GM12872 (cell line): Measurements from ENCODE around the gene KCNA1.

Experiments
- TF ChIP-seq, protein P1 (sequence below): IDR thresholded peaks from 3 replicates; pipeline ENCODE4 v1.5.1; 2011; ENCODE audit warnings: low read depth, mild to moderate bottlenecking, low read length, moderate library complexity; ENCODE audit not compliant: insufficient read depth

KCNA1 gene

DNA sequence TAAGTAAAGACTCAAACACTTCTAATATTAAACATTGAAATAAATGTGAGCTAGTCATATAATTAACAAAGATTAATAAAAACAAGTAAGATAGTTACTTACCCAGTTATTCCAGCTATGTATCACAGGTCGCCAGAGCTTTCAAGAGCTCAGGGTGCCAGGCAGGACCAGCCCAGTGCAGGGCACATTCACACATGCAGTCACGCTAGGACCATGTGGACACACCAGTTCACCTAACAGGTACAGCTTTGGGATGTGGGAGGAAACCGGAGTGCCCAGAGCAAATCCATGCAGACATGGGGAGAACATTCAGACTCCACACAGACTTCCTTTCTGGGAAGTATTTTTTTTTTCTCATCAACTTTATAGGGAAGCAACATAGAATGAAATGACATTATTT lies 39.3 kb upstream of the KCNA1 start:
- TF ChIP-seq, protein P1, sequence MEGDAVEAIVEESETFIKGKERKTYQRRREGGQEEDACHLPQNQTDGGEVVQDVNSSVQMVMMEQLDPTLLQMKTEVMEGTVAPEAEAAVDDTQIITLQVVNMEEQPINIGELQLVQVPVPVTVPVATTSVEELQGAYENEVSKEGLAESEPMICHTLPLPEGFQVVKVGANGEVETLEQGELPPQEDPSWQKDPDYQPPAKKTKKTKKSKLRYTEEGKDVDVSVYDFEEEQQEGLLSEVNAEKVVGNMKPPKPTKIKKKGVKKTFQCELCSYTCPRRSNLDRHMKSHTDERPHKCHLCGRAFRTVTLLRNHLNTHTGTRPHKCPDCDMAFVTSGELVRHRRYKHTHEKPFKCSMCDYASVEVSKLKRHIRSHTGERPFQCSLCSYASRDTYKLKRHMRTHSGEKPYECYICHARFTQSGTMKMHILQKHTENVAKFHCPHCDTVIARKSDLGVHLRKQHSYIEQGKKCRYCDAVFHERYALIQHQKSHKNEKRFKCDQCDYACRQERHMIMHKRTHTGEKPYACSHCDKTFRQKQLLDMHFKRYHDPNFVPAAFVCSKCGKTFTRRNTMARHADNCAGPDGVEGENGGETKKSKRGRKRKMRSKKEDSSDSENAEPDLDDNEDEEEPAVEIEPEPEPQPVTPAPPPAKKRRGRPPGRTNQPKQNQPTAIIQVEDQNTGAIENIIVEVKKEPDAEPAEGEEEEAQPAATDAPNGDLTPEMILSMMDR = no peak

DNA sequence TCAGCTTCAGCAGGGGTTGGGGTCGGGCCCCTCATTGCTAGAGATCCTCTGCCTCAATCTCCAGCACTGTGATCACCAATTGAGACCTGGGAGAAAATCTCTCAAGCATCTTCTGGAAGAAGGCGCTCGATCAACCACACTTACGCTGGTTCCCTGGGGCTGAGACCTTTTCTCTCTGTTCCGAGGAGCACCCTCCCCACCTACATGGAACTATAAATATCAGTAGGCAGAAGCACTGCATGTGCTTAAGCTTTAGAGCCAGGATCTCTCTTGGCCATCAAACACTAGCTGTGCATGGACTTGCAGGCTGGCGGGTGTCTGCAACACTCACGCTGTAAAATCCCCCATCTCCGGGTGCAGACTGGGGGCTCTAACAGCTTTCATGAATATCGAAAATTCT lies 38.2 kb upstream of the KCNA1 start:
- TF ChIP-seq, protein P1 = no peak

DNA sequence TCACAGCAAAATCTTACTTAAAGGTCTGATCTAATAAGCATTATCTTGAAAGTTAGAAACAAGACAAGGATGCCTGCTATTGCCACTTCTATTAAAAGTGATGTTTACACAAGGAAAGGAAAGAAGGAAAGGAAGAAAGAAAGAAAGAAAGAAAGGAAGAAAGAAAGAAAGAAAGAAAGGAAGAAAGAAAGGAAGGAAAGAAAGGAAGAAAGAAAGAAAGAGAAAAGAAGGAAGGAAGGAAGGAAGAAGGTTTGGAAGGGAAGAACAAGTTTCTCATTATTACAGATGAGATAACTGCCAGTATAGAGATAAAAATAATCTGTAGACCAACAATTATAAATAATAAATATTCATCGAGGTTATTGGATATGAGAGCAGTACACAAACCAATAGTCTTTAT lies 35.8 kb upstream of the KCNA1 start:
- TF ChIP-seq, protein P1 = no peak

DNA sequence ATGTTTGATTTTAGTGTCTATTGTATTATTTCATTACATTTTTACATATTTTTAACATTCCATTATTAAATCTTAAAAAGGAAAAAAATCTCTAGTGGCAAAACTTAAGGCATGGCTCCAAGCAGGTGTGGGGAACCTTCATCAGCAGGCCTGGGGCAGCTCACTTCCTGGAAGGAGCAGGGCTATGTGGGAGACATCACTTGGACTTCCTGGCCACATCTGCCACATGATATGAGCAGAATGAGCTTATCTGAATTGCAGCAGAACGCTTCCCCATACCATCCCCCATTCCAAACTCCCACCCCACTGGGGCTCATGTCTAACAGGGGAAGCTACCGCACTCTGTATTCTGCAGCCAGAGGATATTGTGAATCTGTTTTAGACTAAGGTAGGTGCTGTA lies 35.0 kb upstream of the KCNA1 start:
- TF ChIP-seq, protein P1 = no peak

DNA sequence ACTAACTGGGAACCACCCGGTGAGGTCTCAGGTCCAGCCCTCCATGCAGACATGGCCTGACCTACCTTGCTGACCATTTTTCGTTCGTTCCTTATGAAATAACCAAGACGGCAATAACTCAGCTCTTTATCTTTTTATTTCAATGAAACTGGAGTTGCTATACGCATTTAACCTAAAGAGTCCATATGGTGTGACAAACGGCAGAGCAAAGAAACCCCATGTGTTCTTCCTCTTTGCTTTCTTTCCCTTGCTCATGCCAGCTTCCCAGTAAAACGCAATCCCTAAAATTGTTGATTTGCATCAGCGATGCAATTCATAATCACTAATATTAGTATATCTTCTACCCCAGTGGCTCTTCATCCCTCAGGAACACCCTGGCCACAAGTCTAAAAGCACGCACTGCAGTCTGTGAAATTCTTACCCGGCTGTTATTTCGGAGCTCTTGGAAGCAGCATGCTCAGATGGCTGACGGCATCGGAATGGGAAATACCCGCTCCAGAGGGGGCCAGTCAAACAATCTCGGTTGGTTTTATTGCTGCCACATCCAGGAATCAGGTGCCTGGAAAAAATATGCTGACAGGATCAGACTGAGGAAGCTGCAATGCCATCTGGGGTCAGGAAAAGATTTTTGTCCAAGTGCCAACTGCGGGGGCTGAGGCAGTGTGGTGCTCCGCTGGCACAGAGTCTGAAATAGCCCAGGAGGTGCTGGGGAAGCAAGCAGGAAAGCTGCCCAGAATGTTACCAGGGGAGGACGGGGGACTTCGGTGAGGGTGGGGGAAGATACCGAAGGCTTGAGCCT lies 28.2 kb upstream of the KCNA1 start:
- TF ChIP-seq, protein P1 = no peak

DNA sequence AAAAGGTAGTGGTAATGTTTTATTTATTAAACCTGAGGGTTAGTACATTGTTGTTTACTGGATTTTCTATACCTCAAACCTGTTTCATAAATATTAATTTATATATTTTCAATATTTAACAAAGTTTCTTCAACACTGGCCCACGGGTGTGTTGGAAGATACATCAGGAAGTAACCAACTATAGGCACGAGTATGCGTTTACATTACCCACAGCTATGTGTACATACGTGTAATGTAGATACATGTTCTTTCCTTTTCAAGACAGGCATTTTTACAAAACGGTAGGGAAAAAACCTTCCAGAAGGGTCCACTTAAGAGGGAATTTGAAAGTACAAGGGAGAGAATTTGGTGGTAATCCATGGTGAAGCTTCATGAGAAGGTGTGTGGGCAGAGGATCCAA lies 17.8 kb upstream of the KCNA1 start:
- TF ChIP-seq, protein P1 = no peak

DNA sequence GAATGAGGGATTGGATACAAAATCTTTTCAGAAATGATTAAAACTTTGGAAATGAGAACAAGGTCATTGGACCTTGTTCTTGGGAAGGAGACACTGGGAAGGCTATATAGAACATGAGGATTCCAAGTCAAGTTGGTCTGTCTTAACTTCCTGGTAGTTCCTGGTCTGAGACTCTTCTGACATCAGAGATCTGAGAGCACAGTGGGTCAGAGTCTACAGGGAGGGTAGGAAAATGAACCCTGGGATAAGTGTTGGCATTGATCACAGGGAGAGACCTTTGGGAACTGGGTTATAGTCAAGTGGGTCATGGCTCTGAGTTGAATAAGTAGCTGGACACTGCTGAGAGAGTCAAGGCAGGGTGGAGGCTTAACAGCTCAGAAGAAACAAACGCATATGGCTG lies 17.3 kb upstream of the KCNA1 start:
- TF ChIP-seq, protein P1 = no peak
